SKM-1 treated with dmso at 0.1 percent for 144 hours (cell line): ENCODE measurements around the gene RPF1.
A peak's percentile ranks its signal among the peaks of the same experiment; 100 is the strongest.
"Not testable (repeated sequence)": the region's sequence is repeated elsewhere in the genome, so short reads cannot be mapped to it uniquely, and the experiment has no call there.

Experiments used
- DNase-seq: peaks from one replicate; lab custom pipeline; 2025; ENCODE audit not compliant: unreplicated experiment; lab: John Stamatoyannopoulos, UW

RPF1 gene

DNA sequence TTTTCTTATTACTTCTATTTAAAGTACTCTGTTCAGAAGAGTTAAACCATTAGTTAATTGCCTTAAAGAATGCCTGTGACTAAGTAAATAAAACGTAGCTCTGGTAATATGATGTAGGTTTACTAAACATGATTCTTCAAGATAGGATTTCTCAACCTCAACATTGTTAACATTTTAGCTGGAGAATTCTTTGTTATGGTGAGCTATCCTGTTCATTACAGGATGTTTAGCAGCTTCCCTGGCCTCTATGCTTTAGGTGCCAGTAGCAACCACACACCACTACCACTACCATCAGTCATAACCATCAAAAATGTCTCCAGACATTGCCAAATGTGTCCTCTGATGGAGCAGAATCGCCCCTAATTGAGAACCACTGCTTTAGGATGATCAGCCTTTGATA, 10.7 kb downstream of the RPF1 start:
- no peak for DNase-seq

GRCh38 chr1:84492726-84493125, 13.7 kb downstream of the RPF1 start:
- no peak for DNase-seq

DNA sequence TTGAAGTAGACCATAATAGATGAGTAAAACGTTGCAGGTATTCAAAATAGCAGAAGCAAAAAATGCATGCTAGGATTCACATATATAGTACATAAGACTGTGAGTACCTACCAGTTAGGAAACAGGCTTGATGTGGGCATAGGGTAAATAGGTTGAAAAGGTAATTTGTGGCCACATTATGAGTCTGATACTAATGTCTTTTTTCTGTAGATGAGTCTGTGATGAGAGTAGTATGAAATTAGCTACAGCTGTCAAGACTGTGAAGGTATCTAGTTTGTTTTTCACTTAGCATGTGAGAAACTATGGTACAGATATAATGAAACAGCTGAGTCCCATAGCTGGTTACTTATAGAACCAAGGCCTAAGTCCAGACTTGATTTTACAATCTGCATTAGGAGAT, 14.7 kb downstream of the RPF1 start:
- DNase-seq: no peak

DNA sequence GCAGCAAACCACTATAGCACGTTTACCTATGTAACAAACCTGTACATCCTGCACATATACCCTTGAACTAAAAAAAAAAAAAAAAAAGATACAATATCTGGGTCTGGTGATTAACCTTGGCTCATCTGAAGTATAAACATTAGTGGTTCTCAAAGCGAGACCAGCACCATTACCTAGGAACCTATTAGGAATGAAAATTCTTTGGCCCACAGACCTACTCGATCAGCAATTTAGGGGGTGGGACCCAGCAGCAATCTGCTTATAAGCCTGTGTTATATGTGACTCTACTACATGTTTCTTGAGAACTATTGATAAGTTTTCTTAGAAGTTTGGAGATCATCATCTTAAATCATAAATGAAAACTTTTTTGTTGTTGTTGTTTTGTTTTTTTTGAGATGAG, 17.4 kb downstream of the RPF1 start:
- no peak for DNase-seq

- no peak for DNase-seq
Measured at GRCh38 chr1:84497631-84498275, 18.7 kb downstream of the RPF1 start.

GRCh38 chr1:84502927-84503326, 23.9 kb downstream of the RPF1 start:
- DNase-seq: no peak

DNA sequence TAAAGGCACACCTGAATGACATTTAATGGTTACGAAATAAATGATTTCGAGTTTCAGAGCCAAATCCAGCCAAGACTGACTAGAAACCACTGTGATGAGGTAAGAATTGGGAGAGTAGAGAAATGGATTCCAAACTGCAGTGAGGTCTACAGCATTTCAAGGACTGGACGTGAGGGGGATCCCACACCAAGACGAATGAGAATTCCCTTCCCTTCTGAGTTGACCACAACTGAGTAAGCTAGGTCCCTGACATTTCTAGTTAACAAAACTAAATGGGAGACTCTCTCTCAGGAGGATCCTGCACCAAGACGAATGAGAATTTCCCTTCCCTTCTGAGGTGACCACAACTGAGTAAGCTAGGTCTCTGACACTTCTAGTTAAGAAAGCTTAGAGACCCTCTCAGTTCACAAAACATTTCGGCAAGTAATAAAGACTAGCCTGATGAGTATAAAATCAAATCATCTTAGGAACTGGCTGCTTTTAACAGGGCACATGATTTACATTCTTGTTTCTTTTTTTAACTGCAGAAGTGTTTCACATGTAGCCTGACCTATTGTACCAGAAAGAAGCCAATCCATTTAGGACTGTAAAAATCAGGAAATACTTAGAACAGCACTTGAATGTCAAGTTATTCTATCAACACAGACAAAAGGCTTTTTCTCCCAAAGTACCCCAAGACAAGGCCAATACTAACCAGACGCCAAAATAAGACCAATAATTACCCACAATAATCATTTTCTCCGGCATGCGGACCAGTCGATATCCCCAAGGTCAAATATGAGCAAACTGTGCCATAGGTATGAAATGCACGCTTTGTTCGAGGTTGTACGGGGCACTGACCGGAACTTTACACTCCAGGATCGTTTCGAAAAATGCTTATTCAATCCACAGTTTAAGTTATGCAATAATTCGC, 25.8 kb downstream of the RPF1 start:
- DNase-seq: peak; percentile 50

DNA sequence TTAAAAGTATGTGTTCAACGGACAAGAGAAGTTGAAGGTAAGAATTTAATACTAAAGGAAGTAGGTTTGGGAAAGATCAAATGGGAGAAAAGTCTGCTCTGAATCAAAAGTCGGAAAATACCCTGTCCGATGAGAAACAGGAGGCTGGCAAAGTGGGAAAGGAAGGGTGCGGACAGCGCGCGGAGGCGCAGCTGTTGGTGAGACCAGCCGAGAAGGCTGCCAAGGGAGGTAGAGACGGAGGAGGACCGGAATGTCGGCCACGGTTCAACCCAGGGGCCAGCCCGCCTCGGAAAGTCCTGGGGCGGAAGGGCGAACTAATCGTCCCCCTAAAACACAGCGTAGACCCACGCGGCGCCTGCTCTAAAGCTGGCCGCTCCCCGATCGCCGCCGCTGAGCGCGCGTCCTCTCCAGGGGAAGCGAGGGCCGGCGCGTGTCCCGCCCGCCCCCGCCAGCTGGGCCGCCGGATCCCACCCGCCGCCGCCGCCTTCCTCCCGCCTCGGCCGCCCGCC, 26.5 kb downstream of the RPF1 start:
- DNase-seq: peak; percentile 61

- DNase-seq: peak; percentile 93
Measured at GRCh38 chr1:84506002-84506728, 27.1 kb downstream of the RPF1 start, which contains the start of the genes GNG5 and SPATA1. GNG5 (minus strand) TSS chr1:84506581; CDS start chr1:84506091, 490 bp downstream. SPATA1 (plus strand) TSS chr1:84506386; CDS start chr1:84516360, 9,974 bp downstream.

DNA sequence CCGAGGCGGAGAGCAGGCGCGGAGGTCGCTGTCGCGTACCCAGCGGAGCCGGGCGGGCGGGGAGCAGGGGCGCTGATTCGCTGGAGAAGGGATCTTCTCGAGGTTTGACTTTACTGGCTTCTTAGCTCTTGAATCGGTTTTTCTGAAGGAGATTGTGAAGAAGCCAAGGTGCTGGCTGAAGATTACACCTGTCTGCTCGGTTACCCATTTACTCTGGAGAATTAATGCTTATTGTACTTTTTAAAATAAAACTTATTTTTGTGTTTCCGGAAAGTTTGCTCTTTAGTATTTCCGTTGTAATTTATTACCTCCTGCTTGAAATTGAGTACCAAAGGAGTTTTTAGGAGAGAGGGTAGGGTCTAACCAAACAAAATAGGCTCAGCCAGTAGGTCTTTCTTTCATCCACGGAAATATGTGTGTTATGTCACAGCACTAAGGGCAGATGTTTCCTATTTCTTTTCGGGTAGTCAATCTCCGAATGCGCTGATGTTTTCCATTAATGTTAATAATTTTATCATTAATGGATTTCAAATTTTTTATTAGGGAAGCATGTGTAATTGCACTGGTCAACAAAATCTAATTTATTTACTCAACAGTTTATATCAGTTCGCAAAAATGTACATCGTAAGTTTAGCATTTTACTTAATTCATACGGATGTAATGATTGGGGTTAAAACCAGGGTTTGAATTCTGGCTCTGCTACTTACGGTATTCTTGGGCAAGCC, 27.8 kb downstream of the RPF1 start:
- no peak for DNase-seq

DNA sequence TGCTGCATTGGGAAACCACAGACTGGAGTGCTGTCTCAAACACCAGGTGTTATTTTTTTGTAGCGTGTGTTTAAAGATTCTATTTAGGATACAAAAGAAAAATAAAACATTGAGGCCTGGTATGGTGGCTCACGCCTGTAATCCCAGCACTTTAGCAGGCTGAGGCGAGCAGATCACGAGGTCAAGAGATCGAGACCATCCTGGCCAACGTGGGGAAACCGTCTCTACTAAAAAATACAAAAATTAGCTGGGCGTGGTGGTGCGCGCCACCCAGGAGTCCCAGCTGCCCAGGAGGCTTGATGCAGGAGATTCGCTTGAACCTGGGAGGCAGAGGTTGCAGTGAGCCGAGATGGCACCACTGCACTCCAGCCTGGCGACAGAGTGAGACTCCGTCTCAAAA, 28.8 kb downstream of the RPF1 start:
- not testable (repeated sequence) for DNase-seq

DNA sequence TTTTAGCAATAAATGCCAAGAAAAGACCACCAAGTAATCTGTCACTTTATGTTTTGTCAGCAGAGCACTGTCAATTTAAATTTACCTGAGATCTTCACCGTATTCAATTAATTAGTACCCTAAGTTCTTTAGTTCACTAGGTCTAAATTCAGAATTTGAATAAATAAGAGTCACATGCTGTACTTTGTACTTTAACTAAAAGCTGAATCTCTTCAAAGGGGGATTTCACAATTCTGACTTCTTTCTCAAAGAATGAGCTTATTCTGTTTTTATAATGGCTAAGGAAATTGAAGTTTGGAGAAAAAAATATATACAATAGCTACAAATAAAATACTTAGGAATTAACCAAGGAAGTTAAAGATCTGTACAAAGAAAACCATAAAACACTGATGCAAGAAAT, 29.4 kb downstream of the RPF1 start:
- no peak for DNase-seq

GRCh38 chr1:84509029-84509428, 30.0 kb downstream of the RPF1 start:
- no peak for DNase-seq

GRCh38 chr1:84510165-84510564, 31.1 kb downstream of the RPF1 start:
- no peak for DNase-seq

- no peak for DNase-seq
Measured at GRCh38 chr1:84510668-84511067, 31.6 kb downstream of the RPF1 start.

DNA sequence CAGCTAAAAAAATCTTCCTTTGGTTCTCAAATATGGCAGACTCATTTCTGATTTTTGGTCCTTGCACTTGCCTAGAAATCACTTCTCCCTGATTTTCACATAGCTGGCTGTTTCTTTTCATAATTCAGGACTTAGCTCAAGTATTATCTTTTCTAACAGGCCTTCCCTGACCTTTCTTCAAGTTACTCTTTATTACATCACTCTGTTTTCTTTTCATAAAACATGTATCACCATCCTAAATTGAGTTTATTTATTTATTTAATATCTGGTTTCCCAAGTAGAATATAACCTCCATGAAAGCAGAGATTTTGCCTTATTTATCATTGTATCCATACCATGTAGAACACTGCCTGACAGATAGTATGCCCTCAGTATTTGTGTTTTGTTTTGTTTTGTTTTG, 45.5 kb downstream of the RPF1 start:
- no peak for DNase-seq

- DNase-seq: no peak
Measured at GRCh38 chr1:84525779-84526178, 46.7 kb downstream of the RPF1 start.

DNA sequence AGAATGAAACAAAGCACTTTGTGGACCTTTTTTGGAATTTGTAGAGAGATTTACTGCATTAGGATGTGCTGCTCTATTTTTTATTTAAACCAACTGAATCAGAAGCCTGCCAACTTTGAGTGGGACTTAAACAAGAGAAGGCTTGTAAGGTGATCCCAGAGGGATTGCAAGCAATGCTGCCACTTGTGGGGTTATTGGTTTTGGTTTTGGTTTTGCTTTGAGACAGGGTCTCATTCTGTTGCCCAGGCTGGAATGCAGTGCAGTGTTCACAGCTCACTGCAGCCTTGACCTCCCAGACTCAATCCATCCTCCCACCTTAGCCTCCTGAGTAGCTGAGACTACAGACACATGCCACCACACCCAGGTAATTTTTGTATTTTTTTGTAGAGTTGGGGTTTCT, 59.5 kb downstream of the RPF1 start:
- no peak for DNase-seq

DNA sequence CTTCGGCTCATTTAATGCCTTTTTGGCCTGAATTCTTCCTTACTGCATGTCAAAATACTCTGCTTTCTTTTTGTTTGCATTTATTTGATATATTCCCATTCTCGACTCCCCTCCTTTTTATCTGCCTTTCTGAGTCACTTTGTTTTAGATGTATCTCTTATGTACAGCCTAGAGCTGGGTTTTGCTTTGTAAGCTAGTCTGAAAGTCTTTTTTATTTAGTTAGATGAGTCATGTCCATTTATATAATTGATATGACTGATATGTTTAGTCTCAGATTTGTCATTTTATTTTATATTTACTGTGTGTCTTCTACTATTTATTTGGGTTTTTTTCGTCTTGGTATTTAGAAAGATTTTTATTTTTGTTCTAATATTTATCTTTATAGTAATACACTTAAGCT, 60.9 kb downstream of the RPF1 start:
- no peak for DNase-seq

GRCh38 chr1:84540759-84541158, 61.7 kb downstream of the RPF1 start:
- DNase-seq: no peak

DNA sequence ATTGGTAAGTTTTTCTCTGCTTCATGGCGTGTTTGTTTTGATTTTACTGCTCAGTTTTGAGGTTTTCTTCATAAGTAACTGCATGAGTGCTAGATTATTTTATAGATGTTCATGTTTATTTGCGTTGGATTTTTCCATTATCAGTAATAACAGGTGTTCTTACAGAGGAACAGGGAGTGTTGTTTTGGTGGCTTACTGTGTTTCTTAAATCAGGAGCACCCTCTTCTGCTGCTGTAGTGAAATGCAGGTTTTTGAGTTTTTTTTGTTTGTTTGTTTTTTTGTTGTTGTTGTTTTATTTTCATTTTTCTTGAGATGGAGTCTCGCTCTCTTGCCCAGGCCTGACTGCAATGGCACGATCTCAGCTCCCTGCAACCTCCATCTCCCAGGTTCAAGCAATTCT, 62.6 kb downstream of the RPF1 start:
- no peak for DNase-seq
